Calu3 (cell line): Measurements from ENCODE around the gene NFKBIB. TPM values are rescaled to one million over a fixed set of nuclear protein-coding genes. Genes with fewer than 3 reads are reported as not detected.
A peak's percentile ranks its signal among the peaks of the same experiment; 100 is the strongest.
"Not testable (repeated sequence)": the region's sequence is repeated elsewhere in the genome, so short reads cannot be mapped to it uniquely, and the experiment has no call there.

Experiments used
- BruUV-seq: library from RNA; stranded (reverse); fragments of 400-500 nt; replicated peaks from 2 replicates; lab custom pipeline; 2021; lab: Mats Ljungman, UMichigan
- CTCF ChIA-PET: fragments of 300-600 bp; sonication (Branson Sonifier 250); formaldehyde crosslinking; loops from one replicate; lab custom pipeline; 2022; ENCODE audit warnings: antibody characterized with exemption; lab: Charles Lee
- DNase-seq: peaks from one replicate; pipeline ENCODE4 v3.0.0; 2022
- H3K27ac Mint-ChIP-seq: one replicate; pipeline ENCODE4 v1.8.0; 2022; ENCODE audit warnings: mixed read lengths; ENCODE audit not compliant: unreplicated experiment
- H3K27me3 Mint-ChIP-seq: one replicate; pipeline ENCODE4 v1.8.0; 2022; ENCODE audit warnings: mixed read lengths; ENCODE audit not compliant: unreplicated experiment
- H3K36me3 Mint-ChIP-seq: one replicate; pipeline ENCODE4 v1.8.0; 2022; ENCODE audit warnings: mild to moderate bottlenecking, moderate library complexity, mixed read lengths; ENCODE audit not compliant: insufficient read depth, unreplicated experiment
- H3K4me1 Mint-ChIP-seq: one replicate; pipeline ENCODE4 v1.8.0; 2022; ENCODE audit warnings: mild to moderate bottlenecking, low read depth, mixed read lengths; ENCODE audit not compliant: unreplicated experiment
- H3K4me3 Mint-ChIP-seq: one replicate; pipeline ENCODE4 v1.8.0; 2022; ENCODE audit warnings: mild to moderate bottlenecking, low read depth, moderate library complexity, mixed read lengths; ENCODE audit not compliant: unreplicated experiment
- H3K9me3 Mint-ChIP-seq: one replicate; pipeline ENCODE4 v1.8.0; 2022; ENCODE audit warnings: low read depth, mixed read lengths; ENCODE audit not compliant: unreplicated experiment
- intact Hi-C: fragments of 100-400 bp; cut with micrococcal nuclease; formaldehyde crosslinking; loops from one replicate; pipeline ENCODE4 v1.10.0; 2022; ENCODE audit not compliant: unreplicated experiment
- total RNA-seq: library from RNA; stranded (reverse); gene quantifications from 2 replicates; pipeline ENCODE4 v1.2.3, GENCODE V29; 2022
- TF ChIP-seq, protein P1 (sequence below): fragments of 200-600 bp; IDR thresholded peaks from one replicate; pipeline ENCODE4 v1.8.0; 2022; ENCODE audit warnings: antibody characterized with exemption; ENCODE audit not compliant: unreplicated experiment

Gene NFKBIB
- total RNA-seq, 1 experiment from 2014 or later = 62.6 TPM

DNA sequence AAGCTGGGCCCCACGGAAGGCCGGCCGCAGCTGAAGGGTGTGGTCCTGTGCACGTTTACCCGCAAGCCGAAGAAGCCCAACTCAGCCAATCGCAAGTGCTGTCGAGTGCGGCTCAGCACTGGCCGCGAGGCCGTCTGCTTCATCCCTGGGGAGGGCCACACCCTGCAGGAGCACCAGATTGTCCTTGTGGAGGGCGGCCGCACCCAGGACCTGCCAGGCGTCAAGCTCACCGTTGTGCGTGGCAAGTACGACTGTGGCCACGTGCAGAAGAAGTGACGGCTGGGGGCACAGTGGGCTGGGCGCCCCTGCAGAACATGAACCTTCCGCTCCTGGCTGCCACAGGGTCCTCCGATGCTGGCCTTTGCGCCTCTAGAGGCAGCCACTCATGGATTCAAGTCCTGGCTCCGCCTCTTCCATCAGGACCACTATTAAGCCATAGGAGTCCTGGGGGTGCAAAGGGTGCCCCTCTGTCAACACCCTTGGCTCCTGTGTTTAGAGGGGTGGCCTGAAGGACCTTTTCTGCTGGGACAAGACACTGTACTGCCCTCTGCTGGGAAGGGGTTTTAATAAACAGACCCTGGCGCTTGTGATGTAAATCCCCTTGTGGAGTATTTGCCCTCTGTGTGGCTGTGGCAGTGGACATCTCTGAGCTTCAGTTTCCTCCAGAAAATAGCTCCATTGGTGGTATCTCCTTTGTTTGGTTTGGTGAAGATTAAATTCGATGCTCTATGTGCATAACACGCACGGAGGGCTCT lies 32.8 kb downstream of the NFKBIB start:
- Mint-ChIP-seq H3K36me3 (peaks cover 72% of the 10 kb centered on the region), H3K27me3 (no peaks in the 10 kb centered on the region), H3K9me3 (peaks cover 2% of the 10 kb centered on the region), H3K27ac (peak overlapping the region; percentile 43), H3K4me1 (peaks cover 23% of the 10 kb centered on the region), H3K4me3 (peak overlapping the region; percentile 98)
- intact Hi-C loops = loop anchor here (5.0 to 10.0 kb wide), 3 partner anchors 208 to 530 kb away; partner anchors contain the start of gene FAM98C
- CTCF ChIA-PET = interaction anchor here (0.6 to 1.1 kb wide), 3 partner anchors 20 to 534 kb away, joined by 3 to 4 read pairs (median 3); no protein-coding TSS in a partner anchor
- no TSS peak for BruUV-seq
- DNase-seq = peak; percentile 46
- TF ChIP-seq, protein P1, sequence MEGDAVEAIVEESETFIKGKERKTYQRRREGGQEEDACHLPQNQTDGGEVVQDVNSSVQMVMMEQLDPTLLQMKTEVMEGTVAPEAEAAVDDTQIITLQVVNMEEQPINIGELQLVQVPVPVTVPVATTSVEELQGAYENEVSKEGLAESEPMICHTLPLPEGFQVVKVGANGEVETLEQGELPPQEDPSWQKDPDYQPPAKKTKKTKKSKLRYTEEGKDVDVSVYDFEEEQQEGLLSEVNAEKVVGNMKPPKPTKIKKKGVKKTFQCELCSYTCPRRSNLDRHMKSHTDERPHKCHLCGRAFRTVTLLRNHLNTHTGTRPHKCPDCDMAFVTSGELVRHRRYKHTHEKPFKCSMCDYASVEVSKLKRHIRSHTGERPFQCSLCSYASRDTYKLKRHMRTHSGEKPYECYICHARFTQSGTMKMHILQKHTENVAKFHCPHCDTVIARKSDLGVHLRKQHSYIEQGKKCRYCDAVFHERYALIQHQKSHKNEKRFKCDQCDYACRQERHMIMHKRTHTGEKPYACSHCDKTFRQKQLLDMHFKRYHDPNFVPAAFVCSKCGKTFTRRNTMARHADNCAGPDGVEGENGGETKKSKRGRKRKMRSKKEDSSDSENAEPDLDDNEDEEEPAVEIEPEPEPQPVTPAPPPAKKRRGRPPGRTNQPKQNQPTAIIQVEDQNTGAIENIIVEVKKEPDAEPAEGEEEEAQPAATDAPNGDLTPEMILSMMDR = no peak

DNA sequence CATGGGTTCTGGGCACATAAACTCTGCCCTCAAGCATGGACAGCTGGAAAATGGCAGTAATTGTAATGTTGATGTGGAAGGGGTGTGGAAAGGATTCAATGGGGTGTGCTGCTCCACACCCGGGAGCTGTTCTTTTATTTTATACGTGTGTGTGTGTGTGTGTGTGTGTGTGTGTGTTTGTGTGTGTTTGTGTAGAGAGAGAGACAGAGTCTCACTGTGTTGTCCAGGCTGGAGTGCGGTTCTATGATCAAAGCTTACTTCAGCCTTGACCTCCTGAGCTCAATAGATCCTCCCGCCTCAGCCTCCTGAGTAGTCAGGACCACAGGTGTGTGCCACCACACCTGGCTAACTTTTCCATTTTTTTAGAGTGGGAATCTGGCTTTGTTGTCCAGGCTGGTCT lies 33.8 kb downstream of the NFKBIB start:
- H3K9me3 Mint-ChIP-seq = peaks cover 2% of the 10 kb centered on the region
- TF ChIP-seq, protein P1 = no peak
- H3K27ac Mint-ChIP-seq = peak overlapping the region; percentile 43
- H3K36me3 Mint-ChIP-seq = peaks cover 63% of the 10 kb centered on the region
- peaks cover 19% of the 10 kb centered on the region for H3K4me1 Mint-ChIP-seq
- BruUV-seq = no TSS peak
- no peaks in the 10 kb centered on the region for H3K27me3 Mint-ChIP-seq
- intact Hi-C loops = loop anchor here (5.0 to 10.0 kb wide), 3 partner anchors 209 to 531 kb away; partner anchors contain the start of gene FAM98C
- no peak for DNase-seq
- H3K4me3 Mint-ChIP-seq = no peak overlapping the region
- CTCF ChIA-PET = interaction anchor here (0.6 to 1.1 kb wide), 5 partner anchors 19 to 535 kb away, joined by 3 to 4 read pairs (median 3); no protein-coding TSS in a partner anchor

DNA sequence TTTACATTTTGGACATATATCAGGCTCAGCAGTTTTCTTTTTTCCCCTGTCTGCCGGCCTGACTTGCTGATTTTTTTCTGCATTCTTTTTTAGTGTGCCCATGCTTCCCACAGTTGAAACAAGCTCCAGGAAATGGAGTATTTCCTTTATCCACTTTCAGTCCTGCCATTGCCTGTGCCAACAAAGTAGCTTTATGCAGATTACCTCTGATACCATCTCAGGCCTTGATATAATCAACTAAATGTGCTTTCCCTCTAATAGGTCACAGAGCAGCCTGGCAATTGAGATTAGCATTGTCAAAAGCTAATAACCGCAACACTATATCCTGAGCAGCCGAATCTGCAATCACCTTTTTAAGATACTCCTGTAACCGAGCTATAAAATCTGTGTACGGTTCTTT lies 40.2 kb downstream of the NFKBIB start:
- intact Hi-C loops = loop anchor here (10.0 kb wide), 1 partner anchor 215 kb away; no protein-coding TSS in a partner anchor
- H3K36me3 Mint-ChIP-seq = peaks cover 13% of the 10 kb centered on the region
- TF ChIP-seq, protein P1 = no peak
- CTCF ChIA-PET = interaction anchor here (1.4 kb wide), 1 partner anchor 9 kb away, joined by 3 read pairs; no protein-coding TSS in a partner anchor
- no peaks in the 10 kb centered on the region for H3K4me1 Mint-ChIP-seq
- H3K4me3 Mint-ChIP-seq = no peak overlapping the region
- no peak overlapping the region for H3K27ac Mint-ChIP-seq
- H3K9me3 Mint-ChIP-seq = no peaks in the 10 kb centered on the region
- no peak for DNase-seq
- BruUV-seq = no TSS peak
- H3K27me3 Mint-ChIP-seq = no peaks in the 10 kb centered on the region

DNA sequence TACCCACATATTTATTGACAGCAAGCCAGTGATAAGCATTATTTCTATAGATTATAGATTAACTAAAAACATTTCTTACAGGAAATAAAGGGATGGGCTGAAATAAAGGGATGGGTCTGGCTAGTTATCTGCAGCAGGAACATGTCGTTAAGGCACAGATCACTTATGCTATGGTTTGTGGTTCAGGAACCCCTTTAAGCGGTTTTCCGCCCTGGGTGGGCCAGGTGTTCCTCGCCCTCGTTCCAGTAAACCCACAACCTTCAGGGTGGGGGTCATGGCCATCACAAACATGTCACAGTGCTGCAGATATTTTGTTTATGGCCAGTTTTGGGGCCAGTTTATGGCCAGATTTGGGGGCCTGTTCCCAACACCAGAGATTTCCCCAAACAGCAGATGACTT lies 41.7 kb downstream of the NFKBIB start:
- intact Hi-C loops, H3K9me3 Mint-ChIP-seq, H3K27ac Mint-ChIP-seq, H3K27me3 Mint-ChIP-seq, DNase-seq, H3K4me3 Mint-ChIP-seq, CTCF ChIA-PET, H3K4me1 Mint-ChIP-seq: not testable (repeated sequence)
- BruUV-seq = TSS peak; percentile 24
- peaks cover 15% of the 10 kb centered on the region for H3K36me3 Mint-ChIP-seq

DNA sequence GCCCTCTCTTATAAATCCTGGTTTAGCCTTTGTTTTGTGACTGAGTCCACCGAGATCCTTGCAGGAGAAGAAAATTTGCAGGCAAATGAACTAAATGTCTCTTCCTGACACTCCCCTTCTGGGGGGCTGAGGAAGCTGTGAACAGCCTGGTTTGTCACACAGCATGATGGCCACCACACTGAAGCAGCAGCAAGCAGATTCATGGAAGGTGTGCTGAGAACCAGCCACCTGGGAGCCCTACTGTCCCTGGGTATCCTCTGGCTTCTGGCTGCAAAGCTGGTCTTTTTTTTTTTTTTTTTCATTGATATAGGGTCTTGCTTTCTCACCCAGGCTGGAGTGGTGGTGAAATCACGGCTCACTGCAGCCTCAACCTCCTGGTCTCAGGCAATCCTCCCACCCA lies 42.2 kb downstream of the NFKBIB start:
- Mint-ChIP-seq H3K27me3 (no peaks in the 10 kb centered on the region), H3K4me3 (no peak overlapping the region), H3K9me3 (no peaks in the 10 kb centered on the region), H3K4me1 (no peaks in the 10 kb centered on the region), H3K27ac (no peak overlapping the region), H3K36me3 (peaks cover 20% of the 10 kb centered on the region)
- TF ChIP-seq, protein P1 = no peak
- intact Hi-C loops = no loop called here
- CTCF ChIA-PET = no interaction called here
- DNase-seq = no peak
- BruUV-seq = no TSS peak
